ENCODE data around the gene TSHZ1. TPM values are rescaled to one million over a fixed set of nuclear protein-coding genes. Genes with fewer than 3 reads are reported as not detected.

Gene TSHZ1
- total and polyA plus RNA-seq, 2 of the 8 experiments (the other 6 are each of a cell fraction or from before 2014, with no cell fraction given), result 0.03 to 0.32 TPM

GRCh38 chr18:75335511-75335910 is 124.9 kb downstream of the TSHZ1 start:
- TF ChIP-seq SIX5 (IDR thresholded peaks at IDR 0.05; ENCODE audit: low read depth, low read length) (no peak), TEAD4 (IDR thresholded peaks at IDR 0.05; ENCODE audit: low read depth, low read length) (no peak), TBP (IDR thresholded peaks at IDR 0.05; ENCODE audit: low read depth, low read length) (no peak), POLR2A (IDR thresholded peaks at IDR 0.05; ENCODE audit: control extremely low read depth in 1 of 2, low read depth in 2 of 2, low read length in 2 of 2) (no peak), CBX5 (IDR thresholded peaks at IDR 0.05; ENCODE audit: low read depth, low read length) (no peak), POLR2AphosphoS5 (IDR thresholded peaks at IDR 0.05; ENCODE audit: low read depth, low read length) (no peak), SRF (IDR thresholded peaks at IDR 0.05; ENCODE audit: low read depth, low read length) (no peak)
- no peaks in the 10 kb centered on the region for H3K9me3 ChIP-seq (ENCODE audit: insufficient read depth in 2 of 2, low read depth in 1 of 2, low read length in 1 of 2)
- 97% methylated on average over 6 of the region's 6 CpGs; no CpG with 5 or more reads in 1 of the 2 experiments for WGBS, 2 experiments (ENCODE audit: extremely low coverage in 1 of 2, insufficient coverage in 1 of 2, insufficient read length in 1 of 2, insufficient replicate concordance in 2 of 2, low coverage in 1 of 2, low lambda C conversion rate in 2 of 2, missing lambda C conversion rate in 1 of 2)
- H3K56ac ChIP-seq (replicated peaks; ENCODE audit: insufficient read length, low read depth, low read length), result no peak overlapping the region
- no peak overlapping the region for H2AK5ac ChIP-seq (ENCODE audit: low read depth, low read length)
- ChIA-PET POLR2A (ENCODE audit: partially characterized antibody) (no interaction called here), CTCF (ENCODE audit: partially characterized antibody) (interaction anchor here (1.1 to 1.2 kb wide), 2 partner anchors 356 to 392 kb away, joined by 3 to 4 read pairs; no protein-coding TSS in a partner anchor)
- H3K4me2 ChIP-seq (ENCODE audit: insufficient read depth in 1 of 2, low read depth in 2 of 2, low read length in 2 of 2), result no peak overlapping the region
- H3K14ac ChIP-seq (ENCODE audit: insufficient read length), result no peak overlapping the region
- H3K9ac ChIP-seq (replicated peaks in 1 of 4; ENCODE audit: extremely low read depth in 1 of 4, low read depth in 3 of 4, low read length in 3 of 4), result no peak overlapping the region
- H3K79me2 ChIP-seq (ENCODE audit: control insufficient read depth in 1 of 2, insufficient read depth in 2 of 2, low read length in 2 of 2), result no peaks in the 10 kb centered on the region
- no peaks in the 10 kb centered on the region for H3K79me1 ChIP-seq (ENCODE audit: low read depth, low read length)
- H3K23ac ChIP-seq (ENCODE audit: insufficient read length), result no peak overlapping the region
- no peak overlapping the region for H2BK20ac ChIP-seq (ENCODE audit: low read length)
- no peak overlapping the region for H2BK12ac ChIP-seq (ENCODE audit: low read depth, low read length)
- H3K18ac ChIP-seq (ENCODE audit: extremely low read depth, low read length), result no peak overlapping the region
- H3K4ac ChIP-seq (replicated peaks; ENCODE audit: insufficient read length, low read depth, low read length), result no peak overlapping the region
- no peak overlapping the region for H4K5ac ChIP-seq (ENCODE audit: insufficient read length, low read depth, low read length)
- H3K4me1 ChIP-seq (replicated peaks in 1 of 4; ENCODE audit: control insufficient read depth in 3 of 4, insufficient read depth in 4 of 4, low read length in 3 of 4), result no peaks in the 10 kb centered on the region; a peak in 1 of 7 replicates
- no peak overlapping the region for H2BK5ac ChIP-seq (ENCODE audit: low read depth, low read length)
- H2AFZ ChIP-seq (ENCODE audit: low read length), result no peak overlapping the region
- H3K27me3 ChIP-seq (replicated peaks in 1 of 4; ENCODE audit: control insufficient read depth in 3 of 4, extremely low read depth in 1 of 4, insufficient read depth in 3 of 4, low read length in 3 of 4), result no peaks in the 10 kb centered on the region
- DNase-seq (ENCODE audit: low read depth in 1 of 2, low spot score in 2 of 2) (no peak), FAIRE-seq (no peak)
- no peak overlapping the region for H3K4me3 ChIP-seq (ENCODE audit: extremely low read depth in 1 of 4, insufficient read depth in 2 of 4, low read depth in 3 of 4, low read length in 4 of 4)
- H2BK15ac ChIP-seq (ENCODE audit: low read length), result no peak overlapping the region
- no peaks in the 10 kb centered on the region for H3K36me3 ChIP-seq (ENCODE audit: control insufficient read depth in 2 of 4, insufficient read depth in 4 of 4, low read length in 3 of 4)
- H3K23me2 ChIP-seq (ENCODE audit: low read depth, low read length), result no peaks in the 10 kb centered on the region
- no peaks in the 10 kb centered on the region for H4K20me1 ChIP-seq (replicated peaks in 1 of 2; ENCODE audit: control insufficient read depth in 1 of 2, insufficient read depth in 2 of 2, low read length in 2 of 2)
- no peak overlapping the region for H3K27ac ChIP-seq (ENCODE audit: low read depth, low read length)
- H4K8ac ChIP-seq (ENCODE audit: extremely low read depth, insufficient read depth, low read length), result no peak overlapping the region; the same call in 1 of the 2 replicates
- H4K91ac ChIP-seq (replicated peaks; ENCODE audit: insufficient read length, low read length), result no peak overlapping the region
- no peak overlapping the region for H2BK120ac ChIP-seq (replicated peaks; ENCODE audit: low read depth, low read length)
